HEK293T (cell line): ENCODE measurements around the gene MMP17.

Experiments used
- BHLHE40 ChIP-seq: fragments of 450-650 bp; IDR thresholded peaks from 2 replicates; pipeline ENCODE4 v1.6.1; 2016; ENCODE audit warnings: mild to moderate bottlenecking, moderate library complexity, borderline replicate concordance
- CTBP1 ChIP-seq: fragments of 450-650 bp; IDR thresholded peaks from 2 replicates; pipeline ENCODE4 v1.6.1; 2016; ENCODE audit warnings: borderline replicate concordance
- ELF4 ChIP-seq: fragments of 450-650 bp; IDR thresholded peaks from 2 replicates; pipeline ENCODE4 v1.6.1; 2017; ENCODE audit warnings: antibody characterized with exemption
- FOXA1 ChIP-seq: fragments of 450-650 bp; IDR thresholded peaks from 2 replicates; pipeline ENCODE4 v1.6.1; 2016; ENCODE audit warnings: mild to moderate bottlenecking
- FOXK2 ChIP-seq: fragments of 450-650 bp; IDR thresholded peaks from 2 replicates; pipeline ENCODE4 v1.6.1; 2016; ENCODE audit warnings: mild to moderate bottlenecking
- FOXM1 ChIP-seq: fragments of 450-650 bp; IDR thresholded peaks from 2 replicates; pipeline ENCODE4 v1.6.1; 2017; ENCODE audit warnings: mild to moderate bottlenecking, borderline replicate concordance
- HDGF ChIP-seq: fragments of 450-650 bp; IDR thresholded peaks from 2 replicates; pipeline ENCODE4 v1.6.1; 2017; ENCODE audit warnings: antibody characterized with exemption, borderline replicate concordance
- LEF1 ChIP-seq: fragments of 450-650 bp; IDR thresholded peaks from 2 replicates; pipeline ENCODE4 v1.6.1; 2017; ENCODE audit warnings: mild to moderate bottlenecking, borderline replicate concordance
- NFRKB ChIP-seq: fragments of 450-650 bp; IDR thresholded peaks from 2 replicates; pipeline ENCODE4 v1.6.1; 2016; ENCODE audit warnings: mild to moderate bottlenecking, moderate library complexity
- SUZ12 ChIP-seq: fragments of 450-650 bp; IDR thresholded peaks from 2 replicates; pipeline ENCODE4 v1.6.1; 2016; ENCODE audit warnings: mild to moderate bottlenecking
- ZNF384 ChIP-seq: fragments of 450-650 bp; IDR thresholded peaks from 2 replicates; pipeline ENCODE4 v1.6.1; 2016

- TF ChIP-seq BHLHE40 (no peak), FOXA1 (no peak), ELF4 (no peak), FOXM1 (no peak), SUZ12 (no peak), NFRKB (no peak), ZNF384 (no peak), FOXK2 (no peak), CTBP1 (no peak), HDGF (no peak), LEF1 (no peak)
Observed at GRCh38 chr12:131803961-131804521, 24.2 kb upstream of the MMP17 start.
